Stomach smooth muscle (tissue), 2 donors: Measurements from ENCODE around the gene PTGR3.
A peak's percentile ranks its signal among the peaks of the same experiment; 100 is the strongest.

Experiments used
- H3K27ac ChIP-seq: one replicate; pipeline ENCODE4 v1.7.0; 2013; ENCODE audit warnings: mild to moderate bottlenecking, low read length, inconsistent platforms
- H3K27me3 ChIP-seq, 2 donors: one replicate each; pipeline ENCODE4 v1.7.0; 2013; ENCODE audit warnings: low read length in 2 of 2; ENCODE audit not compliant: insufficient read depth in 2 of 2, control insufficient read depth in 1 of 2
- H3K36me3 ChIP-seq, 2 donors: one replicate each; pipeline ENCODE4 v1.7.0; 2013; ENCODE audit warnings: low read length in 2 of 2; ENCODE audit not compliant: control insufficient read depth in 2 of 2, insufficient read depth in 2 of 2
- H3K4me1 ChIP-seq: one replicate; pipeline ENCODE4 v1.7.0; 2013; ENCODE audit warnings: low read length; ENCODE audit not compliant: control insufficient read depth, insufficient read depth
- H3K4me3 ChIP-seq, 2 donors: one replicate each; pipeline ENCODE4 v1.7.0; 2013; ENCODE audit warnings: low read length in 2 of 2
- H3K9ac ChIP-seq, 2 donors: one replicate each; pipeline ENCODE4 v1.7.0; 2013; ENCODE audit warnings: low read length in 2 of 2, mild to moderate bottlenecking in 1 of 2
- H3K9me3 ChIP-seq, 2 donors: one replicate each; pipeline ENCODE4 v1.7.0; 2013; ENCODE audit warnings: low read length in 2 of 2; ENCODE audit not compliant: control insufficient read depth in 2 of 2
- donor health status: healthy.
- donor health status: Pancreatic carcinoma.

The PTGR3 gene

GRCh38 chr18:75167137-75167536 is 41.8 kb downstream of the PTGR3 start:
- peaks cover 0 to 2% of the 10 kb centered on the region in 2 donors for H3K9me3 ChIP-seq
- H3K27ac ChIP-seq: peak overlapping the region; percentile 86
- H3K4me1 ChIP-seq: peaks cover 14% of the 10 kb centered on the region
- no peak overlapping the region for H3K9ac ChIP-seq
- H3K4me3 ChIP-seq: no peak overlapping the region
- H3K36me3 ChIP-seq: no peaks in the 10 kb centered on the region
- no peaks in the 10 kb centered on the region for H3K27me3 ChIP-seq

GRCh38 chr18:75165926-75166325 is 43.0 kb downstream of the PTGR3 start:
- H3K9ac ChIP-seq: no peak overlapping the region
- H3K4me3 ChIP-seq: no peak overlapping the region
- no peaks in the 10 kb centered on the region for H3K27me3 ChIP-seq
- H3K27ac ChIP-seq: no peak overlapping the region
- H3K4me1 ChIP-seq: peaks cover 26% of the 10 kb centered on the region
- H3K9me3 ChIP-seq: peaks cover 0 to 2% of the 10 kb centered on the region in 2 donors
- H3K36me3 ChIP-seq: no peaks in the 10 kb centered on the region

GRCh38 chr18:75164479-75164878 is 44.5 kb downstream of the PTGR3 start:
- Histone ChIP-seq H3K9ac (no peak overlapping the region), H3K27me3 (no peaks in the 10 kb centered on the region), H3K36me3 (no peaks in the 10 kb centered on the region), H3K4me1 (peaks cover 34% of the 10 kb centered on the region), H3K4me3 (no peak overlapping the region), H3K9me3 (peaks cover 0 to 2% of the 10 kb centered on the region in 2 donors), H3K27ac (no peak overlapping the region)

GRCh38 chr18:75163736-75164135 is 45.2 kb downstream of the PTGR3 start:
- H3K9ac ChIP-seq: no peak overlapping the region
- H3K9me3 ChIP-seq: peaks cover 0 to 2% of the 10 kb centered on the region in 2 donors
- H3K36me3 ChIP-seq: no peaks in the 10 kb centered on the region
- no peak overlapping the region for H3K27ac ChIP-seq
- no peaks in the 10 kb centered on the region for H3K27me3 ChIP-seq
- no peak overlapping the region for H3K4me3 ChIP-seq
- peaks cover 34% of the 10 kb centered on the region for H3K4me1 ChIP-seq

GRCh38 chr18:75162978-75163377 is 46.0 kb downstream of the PTGR3 start:
- peaks cover 34% of the 10 kb centered on the region for H3K4me1 ChIP-seq
- H3K36me3 ChIP-seq: no peaks in the 10 kb centered on the region
- H3K9ac ChIP-seq: no peak overlapping the region
- no peaks in the 10 kb centered on the region for H3K27me3 ChIP-seq
- H3K9me3 ChIP-seq: peaks cover 0 to 2% of the 10 kb centered on the region in 2 donors
- no peak overlapping the region for H3K4me3 ChIP-seq
- no peak overlapping the region for H3K27ac ChIP-seq

GRCh38 chr18:75162467-75162866 is 46.5 kb downstream of the PTGR3 start:
- Histone ChIP-seq H3K9ac (no peak overlapping the region), H3K36me3 (no peaks in the 10 kb centered on the region), H3K27me3 (no peaks in the 10 kb centered on the region), H3K9me3 (peaks cover 0 to 2% of the 10 kb centered on the region in 2 donors), H3K27ac (peak overlapping the region; percentile 37), H3K4me3 (peak overlapping the region in 1 of 2 donors; percentile 81), H3K4me1 (peaks cover 30% of the 10 kb centered on the region)

- H3K27me3 ChIP-seq: no peaks in the 10 kb centered on the region
- peak overlapping the region; percentile 46 for H3K27ac ChIP-seq
- no peaks in the 10 kb centered on the region for H3K36me3 ChIP-seq
- no peaks in the 10 kb centered on the region for H3K9me3 ChIP-seq
- H3K4me3 ChIP-seq: peak overlapping the region; percentile 24 to 81
- H3K4me1 ChIP-seq: peaks cover 25% of the 10 kb centered on the region
- peak overlapping the region in 1 of 2 donors; percentile 66 for H3K9ac ChIP-seq
Observed at GRCh38 chr18:75161256-75162028, 47.5 kb downstream of the PTGR3 start.

GRCh38 chr18:75160364-75160763 is 48.6 kb downstream of the PTGR3 start:
- Histone ChIP-seq H3K9me3 (no peaks in the 10 kb centered on the region), H3K4me3 (peak overlapping the region; percentile 52 to 70), H3K27me3 (no peaks in the 10 kb centered on the region), H3K36me3 (no peaks in the 10 kb centered on the region), H3K4me1 (peaks cover 25% of the 10 kb centered on the region), H3K9ac (peak overlapping the region in 1 of 2 donors; percentile 6), H3K27ac (no peak overlapping the region)

- Histone ChIP-seq H3K27ac (no peak overlapping the region), H3K9me3 (peaks cover 0 to under 1% of the 10 kb centered on the region in 2 donors), H3K27me3 (no peaks in the 10 kb centered on the region), H3K4me1 (peaks cover 25% of the 10 kb centered on the region), H3K9ac (peak overlapping the region in 1 of 2 donors; percentile 6), H3K4me3 (peak overlapping the region; percentile 52 to 70), H3K36me3 (no peaks in the 10 kb centered on the region)
Observed at GRCh38 chr18:75159646-75160356, 49.1 kb downstream of the PTGR3 start.

- H3K9ac ChIP-seq: no peak overlapping the region
- no peaks in the 10 kb centered on the region for H3K36me3 ChIP-seq
- no peak overlapping the region for H3K27ac ChIP-seq
- peaks cover 25% of the 10 kb centered on the region for H3K4me1 ChIP-seq
- H3K4me3 ChIP-seq: no peak overlapping the region
- peaks cover 0 to 6% of the 10 kb centered on the region in 2 donors for H3K9me3 ChIP-seq
- no peaks in the 10 kb centered on the region for H3K27me3 ChIP-seq
Observed at GRCh38 chr18:75159238-75159518, 49.8 kb downstream of the PTGR3 start.
